Prostate gland (tissue), 2 donors: ENCODE measurements around the gene FNDC3B.

Experiments
- CTCF ChIP-seq, 4 experiments: fragments of 200-600 bp in 2 of 4; fragments of 450-650 bp in 2 of 4; sonication (generic) in 2 of 4; IDR thresholded peaks; 1 replicate in 3 of 4; 2 replicates in 1 of 4; pipeline ENCODE4 v1.5.1; 2016 to 2019; ENCODE audit warnings: antibody characterized with exemption in 4 of 4, mild to moderate bottlenecking in 2 of 4, moderate library complexity in 2 of 4
- POLR2A ChIP-seq: fragments of 450-650 bp; IDR thresholded peaks from one replicate; pipeline ENCODE4 v1.6.1; 2016; ENCODE audit warnings: antibody characterized with exemption, mild to moderate bottlenecking
- POLR2AphosphoS5 ChIP-seq: sonication (generic); formaldehyde crosslinking; IDR thresholded peaks from one replicate; pipeline ENCODE4 v1.6.1; 2017; ENCODE audit warnings: antibody characterized with exemption

GRCh38 chr3:172329070-172329469, 289.7 kb downstream of the FNDC3B start:
- TF ChIP-seq CTCF (IDR thresholded peaks at IDR 0.05): no peak
- no peak for TF ChIP-seq POLR2AphosphoS5
- no peak for TF ChIP-seq POLR2A
